ENCODE data around the gene ATP2B2. TPM values are rescaled to one million over a fixed set of nuclear protein-coding genes. Genes with fewer than 3 reads are reported as not detected.

The ATP2B2 gene
- 0.01 TPM in 2 replicates for polyA plus RNA-seq (2013)

GRCh38 chr3:10505050-10505790, at the start of gene ATP2B2:
Gene ATP2B2, minus strand, starts transcription at chr3:10505586. Its CDS starts 56,043 bp downstream, at chr3:10449543.
- peaks cover 0 to 2% of the 10 kb centered on the region in 2 experiments for H3K4me1 ChIP-seq (ENCODE audit: control insufficient read depth in 1 of 2, insufficient read depth in 2 of 2, low read length in 2 of 2)
- no peaks in the 10 kb centered on the region for H3K79me1 ChIP-seq (ENCODE audit: low read length)
- no peak within 1 kb of the TSS for H4K12ac ChIP-seq (ENCODE audit: low read depth, low read length)
- H4K8ac ChIP-seq (ENCODE audit: low read depth, low read length): no peak within 1 kb of the TSS
- H2BK12ac ChIP-seq (ENCODE audit: low read length): no peak within 1 kb of the TSS
- no peak within 1 kb of the TSS for H3K23ac ChIP-seq (ENCODE audit: low read length)
- no peak within 1 kb of the TSS for H2BK120ac ChIP-seq (ENCODE audit: insufficient read depth, low read length, poor library complexity)
- H3K27me3 ChIP-seq (ENCODE audit: insufficient read depth, low read length): peaks cover 18% of the 10 kb centered on the region
- WGBS (ENCODE audit: extremely low coverage, insufficient coverage, insufficient read length): no CpG with 5 or more reads among the region's 42 CpGs
- H3K4me3 ChIP-seq (ENCODE audit: low read depth, low read length): no peak within 1 kb of the TSS
- H2BK5ac ChIP-seq (ENCODE audit: low read depth, low read length, poor library complexity): no peak within 1 kb of the TSS
- no peak within 1 kb of the TSS for H2AK5ac ChIP-seq (ENCODE audit: low read length)
- peaks cover 1% of the 10 kb centered on the region for H3K9me3 ChIP-seq (ENCODE audit: insufficient read depth, low read depth, low read length)
- no peak within 1 kb of the TSS for H3K9ac ChIP-seq (ENCODE audit: low read length)
- no peak within 1 kb of the TSS for H3K14ac ChIP-seq (ENCODE audit: low read length)
- H3K4ac ChIP-seq (ENCODE audit: low read depth, low read length): no peak within 1 kb of the TSS
- H3K4me2 ChIP-seq (ENCODE audit: low read length): no peak within 1 kb of the TSS
- no peak within 1 kb of the TSS for H2AFZ ChIP-seq (ENCODE audit: insufficient read depth, low read length, poor library complexity)
- H3K27ac ChIP-seq (ENCODE audit: low read depth, low read length): no peak within 1 kb of the TSS
- H3K79me2 ChIP-seq (ENCODE audit: control insufficient read depth, insufficient read depth, low read length, poor library complexity): no peaks in the 10 kb centered on the region
- no peak for DNase-seq
- H3K18ac ChIP-seq (ENCODE audit: low read length): no peak within 1 kb of the TSS
- no peak within 1 kb of the TSS for H4K91ac ChIP-seq (ENCODE audit: low read depth, low read length)
- H3K36me3 ChIP-seq (ENCODE audit: control insufficient read depth in 1 of 2, insufficient read depth in 2 of 2, low read length in 2 of 2): no peaks in the 10 kb centered on the region

DNA sequence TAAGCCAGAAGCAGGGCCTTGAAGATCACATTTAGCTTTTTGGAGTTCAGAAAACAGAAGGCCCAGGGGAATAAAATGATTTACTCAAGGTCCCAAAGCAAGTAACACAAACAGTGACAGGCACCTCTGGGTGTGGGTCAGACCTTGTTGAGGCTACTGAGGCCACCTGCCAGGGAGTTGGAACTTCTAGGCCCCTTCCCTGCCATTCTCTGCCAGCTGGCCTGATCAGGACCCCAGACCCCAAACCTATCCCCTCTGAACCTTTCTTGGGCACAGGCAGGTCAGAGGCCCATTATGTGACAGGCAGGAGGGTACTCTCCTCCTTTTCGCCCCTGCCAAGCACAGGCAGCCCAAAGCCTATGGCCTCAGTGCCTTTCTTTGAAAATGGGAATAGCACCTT, 49.4 kb upstream of the ATP2B2 start:
- no peak overlapping the region for H3K14ac ChIP-seq (ENCODE audit: low read length)
- H3K4me1 ChIP-seq (ENCODE audit: control insufficient read depth in 1 of 2, insufficient read depth in 2 of 2, low read length in 2 of 2): no peaks in the 10 kb centered on the region
- no peak overlapping the region for H4K8ac ChIP-seq (ENCODE audit: low read depth, low read length)
- no CpG with 5 or more reads among the region's 1 CpG for WGBS (ENCODE audit: extremely low coverage, insufficient coverage, insufficient read length)
- H2BK5ac ChIP-seq (ENCODE audit: low read depth, low read length, poor library complexity): no peak overlapping the region
- DNase-seq: no peak
- no peak overlapping the region for H2BK120ac ChIP-seq (ENCODE audit: insufficient read depth, low read length, poor library complexity)
- H3K4me3 ChIP-seq (ENCODE audit: low read depth, low read length): no peak overlapping the region
- H3K4ac ChIP-seq (ENCODE audit: low read depth, low read length): no peak overlapping the region
- no peak overlapping the region for H3K9ac ChIP-seq (ENCODE audit: low read length)
- no peak overlapping the region for H4K91ac ChIP-seq (ENCODE audit: low read depth, low read length)
- no peak overlapping the region for H3K27ac ChIP-seq (ENCODE audit: low read depth, low read length)
- no peaks in the 10 kb centered on the region for H3K79me2 ChIP-seq (ENCODE audit: control insufficient read depth, insufficient read depth, low read length, poor library complexity)
- no peak overlapping the region for H2BK12ac ChIP-seq (ENCODE audit: low read length)
- H3K4me2 ChIP-seq (ENCODE audit: low read length): no peak overlapping the region
- H3K79me1 ChIP-seq (ENCODE audit: low read length): no peaks in the 10 kb centered on the region
- H2AFZ ChIP-seq (ENCODE audit: insufficient read depth, low read length, poor library complexity): no peak overlapping the region
- H3K36me3 ChIP-seq (ENCODE audit: control insufficient read depth in 1 of 2, insufficient read depth in 2 of 2, low read length in 2 of 2): no peaks in the 10 kb centered on the region
- H3K23ac ChIP-seq (ENCODE audit: low read length): no peak overlapping the region
- no peak overlapping the region for H2AK5ac ChIP-seq (ENCODE audit: low read length)
- no peak overlapping the region for H3K18ac ChIP-seq (ENCODE audit: low read length)
- H4K12ac ChIP-seq (ENCODE audit: low read depth, low read length): no peak overlapping the region
- no peaks in the 10 kb centered on the region for H3K9me3 ChIP-seq (ENCODE audit: insufficient read depth, low read depth, low read length)
- H3K27me3 ChIP-seq (ENCODE audit: insufficient read depth, low read length): no peaks in the 10 kb centered on the region

DNA sequence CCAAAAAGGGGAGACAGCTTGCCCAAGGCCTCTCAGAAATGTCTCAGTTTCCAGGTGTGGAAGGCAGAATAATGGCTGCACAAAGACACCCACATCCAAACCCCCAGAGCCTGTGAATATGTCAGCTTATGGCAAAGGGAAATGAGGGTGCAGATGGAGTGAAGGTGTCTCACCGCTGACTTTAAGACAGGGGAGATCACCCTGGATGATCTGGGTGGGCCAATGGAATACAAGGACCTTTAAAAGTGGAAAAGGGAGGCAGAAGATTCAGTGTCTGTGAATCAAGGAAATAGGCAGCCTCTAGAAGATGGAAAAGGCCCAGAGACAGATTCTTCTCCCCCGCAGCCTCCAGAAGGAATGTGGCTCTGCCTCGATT, 48.8 kb upstream of the ATP2B2 start:
- H3K79me2 ChIP-seq (ENCODE audit: control insufficient read depth, insufficient read depth, low read length, poor library complexity): no peaks in the 10 kb centered on the region

DNA sequence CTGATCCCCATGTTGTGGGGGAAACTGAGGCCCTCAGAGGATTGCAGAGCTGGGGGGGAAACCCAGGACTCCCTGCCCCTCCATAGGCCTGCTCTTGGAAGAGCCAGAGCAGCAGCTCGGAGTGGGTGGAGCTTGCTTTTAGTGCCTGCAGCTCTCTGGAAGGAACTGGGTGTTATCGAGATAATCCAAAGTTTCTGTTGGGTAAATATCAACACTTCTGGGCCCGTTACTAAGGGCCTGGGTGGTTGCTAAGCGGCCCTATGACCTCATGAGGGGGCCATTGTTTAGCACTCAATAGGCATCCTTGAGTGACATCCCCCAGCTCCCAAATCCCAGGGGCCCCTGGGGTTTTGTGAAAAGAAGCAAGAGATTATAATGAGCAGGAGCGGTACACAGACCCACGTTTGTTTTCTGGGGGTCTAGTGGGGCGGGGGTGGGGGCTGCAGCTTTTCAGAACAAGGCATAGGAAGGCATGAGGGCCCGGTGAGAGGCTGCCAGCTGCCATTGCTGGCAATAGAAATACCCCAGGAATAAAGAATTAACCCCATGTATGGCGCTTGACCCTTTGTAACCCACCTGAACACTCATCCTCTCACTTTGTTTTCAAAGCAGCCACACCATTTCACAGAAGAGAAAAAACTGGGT, 48.3 kb upstream of the ATP2B2 start:
- Histone ChIP-seq H3K18ac (ENCODE audit: low read length) (no peak overlapping the region), H4K91ac (ENCODE audit: low read depth, low read length) (no peak overlapping the region), H3K9me3 (ENCODE audit: insufficient read depth, low read depth, low read length) (no peaks in the 10 kb centered on the region), H3K4me2 (ENCODE audit: low read length) (no peak overlapping the region), H3K27ac (ENCODE audit: low read depth, low read length) (no peak overlapping the region), H3K9ac (ENCODE audit: low read length) (no peak overlapping the region), H3K14ac (ENCODE audit: low read length) (no peak overlapping the region), H3K23ac (ENCODE audit: low read length) (no peak overlapping the region), H2BK120ac (ENCODE audit: insufficient read depth, low read length, poor library complexity) (no peak overlapping the region), H3K4ac (ENCODE audit: low read depth, low read length) (no peak overlapping the region), H4K12ac (ENCODE audit: low read depth, low read length) (no peak overlapping the region), H3K79me2 (ENCODE audit: control insufficient read depth, insufficient read depth, low read length, poor library complexity) (no peaks in the 10 kb centered on the region), H2AFZ (ENCODE audit: insufficient read depth, low read length, poor library complexity) (no peak overlapping the region), H2AK5ac (ENCODE audit: low read length) (no peak overlapping the region), H2BK5ac (ENCODE audit: low read depth, low read length, poor library complexity) (no peak overlapping the region), H3K4me3 (ENCODE audit: low read depth, low read length) (no peak overlapping the region), H3K27me3 (ENCODE audit: insufficient read depth, low read length) (no peaks in the 10 kb centered on the region), H2BK12ac (ENCODE audit: low read length) (no peak overlapping the region), H3K79me1 (ENCODE audit: low read length) (no peaks in the 10 kb centered on the region), H3K4me1 (ENCODE audit: control insufficient read depth in 1 of 2, insufficient read depth in 2 of 2, low read length in 2 of 2) (no peaks in the 10 kb centered on the region), H3K36me3 (ENCODE audit: control insufficient read depth in 1 of 2, insufficient read depth in 2 of 2, low read length in 2 of 2) (no peaks in the 10 kb centered on the region), H4K8ac (ENCODE audit: low read depth, low read length) (no peak overlapping the region)
- WGBS (ENCODE audit: extremely low coverage, insufficient coverage, insufficient read length): no CpG with 5 or more reads among the region's 9 CpGs
- DNase-seq: no peak

More for the DNA sequence above, 48.8 kb upstream of the ATP2B2 start:
- no peaks in the 10 kb centered on the region for H3K9me3 ChIP-seq (ENCODE audit: insufficient read depth, low read depth, low read length)
- no peaks in the 10 kb centered on the region for H3K36me3 ChIP-seq (ENCODE audit: control insufficient read depth in 1 of 2, insufficient read depth in 2 of 2, low read length in 2 of 2)
- H3K4me1 ChIP-seq (ENCODE audit: control insufficient read depth in 1 of 2, insufficient read depth in 2 of 2, low read length in 2 of 2): no peaks in the 10 kb centered on the region
- H2BK12ac ChIP-seq (ENCODE audit: low read length): no peak overlapping the region
- H4K91ac ChIP-seq (ENCODE audit: low read depth, low read length): no peak overlapping the region
- H3K9ac ChIP-seq (ENCODE audit: low read length): no peak overlapping the region
- H3K79me1 ChIP-seq (ENCODE audit: low read length): no peaks in the 10 kb centered on the region
- no peak overlapping the region for H2BK5ac ChIP-seq (ENCODE audit: low read depth, low read length, poor library complexity)
- H2AK5ac ChIP-seq (ENCODE audit: low read length): no peak overlapping the region
- H2AFZ ChIP-seq (ENCODE audit: insufficient read depth, low read length, poor library complexity): no peak overlapping the region
- no peaks in the 10 kb centered on the region for H3K27me3 ChIP-seq (ENCODE audit: insufficient read depth, low read length)
- no peak overlapping the region for H4K8ac ChIP-seq (ENCODE audit: low read depth, low read length)
- H3K4me2 ChIP-seq (ENCODE audit: low read length): no peak overlapping the region
- DNase-seq: no peak
- H3K18ac ChIP-seq (ENCODE audit: low read length): no peak overlapping the region
- H3K27ac ChIP-seq (ENCODE audit: low read depth, low read length): no peak overlapping the region
- H2BK120ac ChIP-seq (ENCODE audit: insufficient read depth, low read length, poor library complexity): no peak overlapping the region
- no peak overlapping the region for H3K4ac ChIP-seq (ENCODE audit: low read depth, low read length)
- H3K14ac ChIP-seq (ENCODE audit: low read length): no peak overlapping the region
- no peak overlapping the region for H3K4me3 ChIP-seq (ENCODE audit: low read depth, low read length)
- no CpG with 5 or more reads among the region's 3 CpGs for WGBS (ENCODE audit: extremely low coverage, insufficient coverage, insufficient read length)
- no peak overlapping the region for H4K12ac ChIP-seq (ENCODE audit: low read depth, low read length)
- no peak overlapping the region for H3K23ac ChIP-seq (ENCODE audit: low read length)
